Loucy (cell line): ENCODE measurements around the gene FOSB.

Experiments
- EZH2phosphoT487 ChIP-seq: fragments of 200-600 bp; IDR thresholded peaks from 2 replicates; pipeline ENCODE4 v1.6.1; 2018; ENCODE audit warnings: antibody characterized with exemption, mild to moderate bottlenecking, moderate library complexity, borderline replicate concordance
- TF ChIP-seq, protein P1 (sequence below): fragments of 200-600 bp; sonication (generic); conservative IDR thresholded peaks from 2 replicates; pipeline ENCODE4 v1.5.1; 2014; ENCODE audit warnings: mild to moderate bottlenecking, antibody characterized with exemption, low read length

DNA sequence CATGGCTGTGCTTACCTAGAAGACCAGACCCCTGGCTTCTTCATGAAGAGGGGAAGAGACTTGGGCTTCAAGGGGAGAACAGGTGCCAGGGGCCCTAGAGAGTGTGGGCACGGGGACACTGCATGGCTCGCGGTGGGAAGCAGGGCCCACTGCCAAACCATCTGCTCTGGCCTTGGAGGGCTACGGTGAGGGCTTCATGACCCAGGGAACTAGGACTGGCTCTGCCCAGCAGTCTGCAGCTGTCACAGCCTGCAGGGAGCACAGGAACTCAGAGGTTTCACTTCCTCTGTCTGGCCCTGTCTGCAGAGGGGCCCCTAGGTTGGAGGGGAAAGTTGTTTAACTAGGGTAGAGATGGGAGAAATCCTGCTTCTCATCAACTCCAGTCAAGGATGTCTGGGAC is 48.4 kb upstream of the FOSB start:
- TF ChIP-seq, protein P1, sequence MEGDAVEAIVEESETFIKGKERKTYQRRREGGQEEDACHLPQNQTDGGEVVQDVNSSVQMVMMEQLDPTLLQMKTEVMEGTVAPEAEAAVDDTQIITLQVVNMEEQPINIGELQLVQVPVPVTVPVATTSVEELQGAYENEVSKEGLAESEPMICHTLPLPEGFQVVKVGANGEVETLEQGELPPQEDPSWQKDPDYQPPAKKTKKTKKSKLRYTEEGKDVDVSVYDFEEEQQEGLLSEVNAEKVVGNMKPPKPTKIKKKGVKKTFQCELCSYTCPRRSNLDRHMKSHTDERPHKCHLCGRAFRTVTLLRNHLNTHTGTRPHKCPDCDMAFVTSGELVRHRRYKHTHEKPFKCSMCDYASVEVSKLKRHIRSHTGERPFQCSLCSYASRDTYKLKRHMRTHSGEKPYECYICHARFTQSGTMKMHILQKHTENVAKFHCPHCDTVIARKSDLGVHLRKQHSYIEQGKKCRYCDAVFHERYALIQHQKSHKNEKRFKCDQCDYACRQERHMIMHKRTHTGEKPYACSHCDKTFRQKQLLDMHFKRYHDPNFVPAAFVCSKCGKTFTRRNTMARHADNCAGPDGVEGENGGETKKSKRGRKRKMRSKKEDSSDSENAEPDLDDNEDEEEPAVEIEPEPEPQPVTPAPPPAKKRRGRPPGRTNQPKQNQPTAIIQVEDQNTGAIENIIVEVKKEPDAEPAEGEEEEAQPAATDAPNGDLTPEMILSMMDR: no peak
- no peak for TF ChIP-seq EZH2phosphoT487
